Measurements from ENCODE around the gene SHISA5. TPM values are rescaled to one million over a fixed set of nuclear protein-coding genes. Genes with fewer than 3 reads are reported as not detected.
"Not testable (repeated sequence)": the region's sequence is repeated elsewhere in the genome, so short reads cannot be mapped to it uniquely, and the experiment has no call there.

Gene SHISA5
- total and polyA plus RNA-seq, 9 donors: 59.7 to 150 (median 118) TPM

- 35 to 43% (median 41%) methylated on average over 4 of the region's 4 CpGs for WGBS, 3 donors
- no peak overlapping the region for H3K27ac ChIP-seq
These were observed 29.4 kb downstream of the SHISA5 start for GRCh38 chr3:48474619-48475018.

GRCh38 chr3:48474031-48474430 lies 29.9 kb downstream of the SHISA5 start:
- WGBS, 3 donors: 92 to 93% (median 92%) methylated on average over 4 of the region's 4 CpGs
- not testable (repeated sequence) for H3K36me3 ChIP-seq

More at GRCh38 chr3:48474619-48475018, 29.4 kb downstream of the SHISA5 start:
- Histone ChIP-seq H3K4me3 (no peak overlapping the region), H3K27me3 (no peaks in the 10 kb centered on the region), H3K4me1 (ENCODE audit: insufficient read depth) (peaks cover 8% of the 10 kb centered on the region), H3K36me3 (no peaks in the 10 kb centered on the region), H3K9me3 (no peaks in the 10 kb centered on the region)
- TF ChIP-seq EP300 (IDR thresholded peaks at IDR 0.05) (no peak), CTCF (IDR thresholded peaks at IDR 0.05) (no peak), POLR2A (IDR thresholded peaks at IDR 0.05) (no peak)
- no peak for DNase-seq
- intact Hi-C loops (cut with DNase I): no loop called here

GRCh38 chr3:48473617-48473952 lies 30.4 kb downstream of the SHISA5 start:
- no peaks in the 10 kb centered on the region for H3K9me3 ChIP-seq
- H3K36me3 ChIP-seq: no peaks in the 10 kb centered on the region
- TF ChIP-seq POLR2A (IDR thresholded peaks at IDR 0.05) (no peak), CTCF (IDR thresholded peaks at IDR 0.05) (no peak), EP300 (IDR thresholded peaks at IDR 0.05) (no peak)
- intact Hi-C loops (cut with DNase I): no loop called here
- H3K27me3 ChIP-seq: no peaks in the 10 kb centered on the region
- peak overlapping the region; percentile 92 to 96 for H3K27ac ChIP-seq
- peaks cover 11% of the 10 kb centered on the region for H3K4me1 ChIP-seq (ENCODE audit: insufficient read depth)
- DNase-seq: no peak
- no peak overlapping the region for H3K4me3 ChIP-seq
- 60 to 69% (median 65%) methylated on average over 5 of the region's 5 CpGs for WGBS, 3 donors

More at GRCh38 chr3:48474031-48474430, 29.9 kb downstream of the SHISA5 start:
- DNase-seq; H3K4me3 ChIP-seq; H3K27me3 ChIP-seq; intact Hi-C loops (cut with DNase I); H3K9me3 ChIP-seq: not testable (repeated sequence)
- H3K27ac ChIP-seq: peak overlapping the region in 1 of 2 donors; percentile 96
- peaks cover 11% of the 10 kb centered on the region for H3K4me1 ChIP-seq (ENCODE audit: insufficient read depth)

GRCh38 chr3:48472923-48473616 lies 30.9 kb downstream of the SHISA5 start:
- intact Hi-C loops (cut with DNase I): no loop called here
- Histone ChIP-seq H3K9me3 (no peaks in the 10 kb centered on the region), H3K4me1 (ENCODE audit: insufficient read depth) (peaks cover 11% of the 10 kb centered on the region), H3K36me3 (no peaks in the 10 kb centered on the region), H3K4me3 (peak overlapping the region; percentile 60), H3K27me3 (no peaks in the 10 kb centered on the region), H3K27ac (peak overlapping the region; percentile 92 to 96)
- no peak for TF ChIP-seq EP300 (IDR thresholded peaks at IDR 0.05)
- peak; percentile 90 for TF ChIP-seq POLR2A (IDR thresholded peaks at IDR 0.05)
- TF ChIP-seq CTCF (IDR thresholded peaks at IDR 0.05): peak in 2 of 3 donors; percentile 52 to 59
- WGBS, 3 donors: 3 to 5% (median 3%) methylated on average over 17 of the region's 17 CpGs
- DNase-seq: peak; percentile 90 to 93 (median 92)

GRCh38 chr3:48472673-48472922 lies 31.4 kb downstream of the SHISA5 start:
- H3K27me3 ChIP-seq: no peaks in the 10 kb centered on the region
- peak overlapping the region; percentile 60 for H3K4me3 ChIP-seq
- peaks cover 11% of the 10 kb centered on the region for H3K4me1 ChIP-seq (ENCODE audit: insufficient read depth)
- WGBS, 3 donors: 0 to 2% (median 1%) methylated on average over 5 of the region's 5 CpGs
- H3K27ac ChIP-seq: peak overlapping the region; percentile 92 to 96
- TF ChIP-seq EP300 (IDR thresholded peaks at IDR 0.05): no peak
- TF ChIP-seq POLR2A (IDR thresholded peaks at IDR 0.05): no peak
- no peak for TF ChIP-seq CTCF (IDR thresholded peaks at IDR 0.05)
- no peaks in the 10 kb centered on the region for H3K36me3 ChIP-seq
- intact Hi-C loops (cut with DNase I): no loop called here
- no peak for DNase-seq
- H3K9me3 ChIP-seq: no peaks in the 10 kb centered on the region

Measured in ovary (tissue), 9 donors.